Measurements from ENCODE around the gene PDE5A. TPM values are rescaled to one million over a fixed set of nuclear protein-coding genes. Genes with fewer than 3 reads are reported as not detected.

The PDE5A gene
- total and polyA plus RNA-seq, 2 donors (not counting 3 experiments of a cell fraction or from before 2014, with no cell fraction given): 0.73 to 2.3 TPM

- Histone ChIP-seq H3K79me2 (ENCODE audit: control insufficient read depth, insufficient read depth, low read length) (no peaks in the 10 kb centered on the region), H4K20me1 (replicated peaks; ENCODE audit: control insufficient read depth, extremely low read depth, insufficient read depth, low read length) (no peaks in the 10 kb centered on the region), H3K36me3 (ENCODE audit: control insufficient read depth in 2 of 2, extremely low read depth in 1 of 2, insufficient read depth in 2 of 2, low read length in 2 of 2) (no peaks in the 10 kb centered on the region), H3K27ac (ENCODE audit: insufficient read depth, low read depth, low read length) (no peak overlapping the region), H3K4me3 (replicated peaks in 1 of 3; ENCODE audit: insufficient read depth in 1 of 3, low read depth in 1 of 3, low read length in 3 of 3) (no peak overlapping the region), H3K27me3 (ENCODE audit: control insufficient read depth in 2 of 2, insufficient read depth in 2 of 2, low read length in 2 of 2) (no peaks in the 10 kb centered on the region), H3K9ac (replicated peaks; ENCODE audit: extremely low read depth, insufficient read depth, low read length) (no peak overlapping the region), H3K9me3 (replicated peaks; ENCODE audit: control insufficient read depth, insufficient read depth, low read length) (no peaks in the 10 kb centered on the region), H3K4me1 (ENCODE audit: control insufficient read depth, extremely low read depth, insufficient read depth, low read length) (no peaks in the 10 kb centered on the region), H3K4me2 (ENCODE audit: insufficient read depth, low read length) (no peak overlapping the region), H2AFZ (ENCODE audit: low read depth, low read length) (no peak overlapping the region), H3K9me1 (replicated peaks; ENCODE audit: control insufficient read depth, extremely low read depth, insufficient read depth, low read length) (no peaks in the 10 kb centered on the region)
- intact Hi-C loops (cut with micrococcal nuclease): no loop called here
- dilution Hi-C loops (cut with MboI; ENCODE audit: extremely low pct_ligation_motif_present, low sequenced_read_pairs): no loop called here
- POLR2A ChIA-PET: no interaction called here
- BruUV-seq (replicated peaks): no TSS peak
- TF ChIP-seq POLR2AphosphoS5 (IDR thresholded peaks at IDR 0.05; ENCODE audit: insufficient read depth, low read depth, low read length) (no peak), POLR2A (IDR thresholded peaks at IDR 0.05; ENCODE audit: low read depth, low read length) (no peak), MYC (IDR thresholded peaks at IDR 0.05; ENCODE audit: low read depth, low read length) (no peak), FOS (IDR thresholded peaks at IDR 0.05; ENCODE audit: borderline replicate concordance, insufficient read depth, low read length) (no peak), JUN (IDR thresholded peaks at IDR 0.05; ENCODE audit: borderline replicate concordance, insufficient read depth, insufficient read length, low read depth) (no peak), CTCF (IDR thresholded peaks at IDR 0.05; ENCODE audit: extremely low read depth in 1 of 2, insufficient read depth in 1 of 2, low read depth in 1 of 2, low read length in 2 of 2) (no peak), EZH2 (IDR thresholded peaks at IDR 0.05; ENCODE audit: borderline replicate concordance, low read depth, low read length, severe bottlenecking) (no peak), MAX (IDR thresholded peaks at IDR 0.05; ENCODE audit: insufficient read depth, insufficient read length) (no peak), GATA2 (IDR thresholded peaks at IDR 0.05; ENCODE audit: insufficient read depth, insufficient read length, low read depth, low read length) (no peak)
- no peak for FAIRE-seq
- DNase-seq (ENCODE audit: low read depth, low spot score): no peak
- CTCF ChIA-PET: interaction anchor here (1.2 kb wide), 1 partner anchor 21 kb away, joined by 3 read pairs; no protein-coding TSS in a partner anchor
These were observed 19.8 kb upstream of the PDE5A start for GRCh38 chr4:119648398-119648797.
